NB4 (cell line): ENCODE results near the gene GPC5.

ENCODE experiments used
- MYC ChIP-seq: IDR thresholded peaks from 2 replicates; pipeline ENCODE4 v1.6.1; 2011; ENCODE audit warnings: low read depth, low read length
- POLR2A ChIP-seq: IDR thresholded peaks from 2 replicates; pipeline ENCODE4 v1.6.1; 2011; ENCODE audit warnings: mild to moderate bottlenecking; ENCODE audit not compliant: insufficient read length; ENCODE audit errors: extremely low read depth
- TF ChIP-seq, protein P1 (sequence below): IDR thresholded peaks from one replicate; pipeline ENCODE4 v1.5.1; 2012; ENCODE audit warnings: low read depth, low read length
- TF ChIP-seq, protein P2 (sequence below): IDR thresholded peaks from 2 replicates; pipeline ENCODE4 v1.6.1; 2011; ENCODE audit warnings: low read depth, low read length

DNA sequence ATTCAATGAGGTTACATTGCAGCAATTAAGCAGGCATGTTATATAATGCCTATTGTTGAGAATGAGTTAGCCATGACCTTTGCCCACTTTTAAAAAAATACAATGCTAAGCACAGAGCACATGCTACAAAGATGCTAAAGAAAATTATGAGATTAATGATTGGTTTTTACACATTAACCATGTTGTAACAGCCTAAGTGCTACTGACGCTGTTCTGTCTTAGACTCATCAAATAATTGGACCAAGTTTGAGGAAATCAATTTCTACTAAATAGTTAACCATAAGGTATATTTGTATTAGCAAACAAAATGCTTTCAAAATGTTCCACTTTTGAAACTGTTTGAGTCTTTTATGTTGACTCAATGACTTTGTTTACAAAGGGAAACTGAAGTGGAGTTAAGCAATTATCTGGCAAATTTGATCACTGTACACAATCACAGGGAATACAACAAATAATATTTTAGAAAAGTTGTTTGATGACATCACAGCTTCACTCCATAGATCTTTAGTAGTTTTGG is 36.6 kb upstream of the GPC5 start:
- TF ChIP-seq, protein P1, sequence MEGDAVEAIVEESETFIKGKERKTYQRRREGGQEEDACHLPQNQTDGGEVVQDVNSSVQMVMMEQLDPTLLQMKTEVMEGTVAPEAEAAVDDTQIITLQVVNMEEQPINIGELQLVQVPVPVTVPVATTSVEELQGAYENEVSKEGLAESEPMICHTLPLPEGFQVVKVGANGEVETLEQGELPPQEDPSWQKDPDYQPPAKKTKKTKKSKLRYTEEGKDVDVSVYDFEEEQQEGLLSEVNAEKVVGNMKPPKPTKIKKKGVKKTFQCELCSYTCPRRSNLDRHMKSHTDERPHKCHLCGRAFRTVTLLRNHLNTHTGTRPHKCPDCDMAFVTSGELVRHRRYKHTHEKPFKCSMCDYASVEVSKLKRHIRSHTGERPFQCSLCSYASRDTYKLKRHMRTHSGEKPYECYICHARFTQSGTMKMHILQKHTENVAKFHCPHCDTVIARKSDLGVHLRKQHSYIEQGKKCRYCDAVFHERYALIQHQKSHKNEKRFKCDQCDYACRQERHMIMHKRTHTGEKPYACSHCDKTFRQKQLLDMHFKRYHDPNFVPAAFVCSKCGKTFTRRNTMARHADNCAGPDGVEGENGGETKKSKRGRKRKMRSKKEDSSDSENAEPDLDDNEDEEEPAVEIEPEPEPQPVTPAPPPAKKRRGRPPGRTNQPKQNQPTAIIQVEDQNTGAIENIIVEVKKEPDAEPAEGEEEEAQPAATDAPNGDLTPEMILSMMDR = no peak
- no peak for TF ChIP-seq POLR2A
- TF ChIP-seq, protein P2, sequence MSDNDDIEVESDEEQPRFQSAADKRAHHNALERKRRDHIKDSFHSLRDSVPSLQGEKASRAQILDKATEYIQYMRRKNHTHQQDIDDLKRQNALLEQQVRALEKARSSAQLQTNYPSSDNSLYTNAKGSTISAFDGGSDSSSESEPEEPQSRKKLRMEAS = no peak
- no peak for TF ChIP-seq MYC
